ENCODE data around the gene TMEM39B. TPM values are rescaled to one million over a fixed set of nuclear protein-coding genes. Genes with fewer than 3 reads are reported as not detected.

TMEM39B gene
- total and polyA plus RNA-seq, 2 donors (not counting 1 experiment from before 2014, with no cell fraction given): 30.9 to 32.3 TPM

- ChIA-PET POLR2A (no interaction called here), CTCF (interaction anchor here (1.4 kb wide), 1 partner anchor 17 kb away, joined by 3 read pairs; the partner anchor contains the start of gene KPNA6)
- DNase-seq: no peak
- H3K27ac Mint-ChIP-seq: no peak overlapping the region
- H3K4me3 ChIP-seq (ENCODE audit: control extremely low read depth in 1 of 5, extremely low read depth in 1 of 5, insufficient read depth in 1 of 5, low read depth in 2 of 5, low read length in 4 of 5): no peak overlapping the region
- H3K9me3 Mint-ChIP-seq (ENCODE audit: insufficient read depth): no peaks in the 10 kb centered on the region
- H3K79me2 ChIP-seq (ENCODE audit: control insufficient read depth, insufficient read depth, low read length): peaks cover 10% of the 10 kb centered on the region
- no peak overlapping the region for H3K4me2 ChIP-seq (replicated peaks; ENCODE audit: low read depth, low read length, poor library complexity, severe bottlenecking)
- H3K4me3 Mint-ChIP-seq: no peak overlapping the region
- no peaks in the 10 kb centered on the region for H3K27me3 Mint-ChIP-seq
- intact Hi-C loops (cut with micrococcal nuclease): no loop called here
- no peak for ATAC-seq (ENCODE audit: low read depth)
- peaks cover 0 to 54% of the 10 kb centered on the region in 2 experiments for H3K36me3 ChIP-seq (replicated peaks in 1 of 2; ENCODE audit: control extremely low read depth in 1 of 2, control insufficient read depth in 1 of 2, extremely low read depth in 1 of 2, insufficient read depth in 2 of 2, low read length in 1 of 2)
- no peaks in the 10 kb centered on the region for H3K9me3 ChIP-seq (ENCODE audit: control extremely low read depth in 1 of 3, control insufficient read depth in 2 of 3, insufficient read depth in 1 of 3, low read length in 2 of 3)
- WGBS (ENCODE audit: insufficient coverage): 99% methylated on average over 6 of the region's 8 CpGs
- H3K4me1 Mint-ChIP-seq: no peaks in the 10 kb centered on the region
- H3K4me1 ChIP-seq (ENCODE audit: control insufficient read depth in 2 of 2, insufficient read depth in 2 of 2, low read length in 2 of 2): no peaks in the 10 kb centered on the region
- TF ChIP-seq EZH2 (IDR thresholded peaks at IDR 0.05; ENCODE audit: borderline replicate concordance, insufficient read depth, low read depth, low read length, poor library complexity, severe bottlenecking) (no peak), CTCF (IDR thresholded peaks at IDR 0.05) (no peak)
- no peaks in the 10 kb centered on the region for H3K27me3 ChIP-seq (replicated peaks in 1 of 4; ENCODE audit: control extremely low read depth in 1 of 4, control insufficient read depth in 3 of 4, insufficient read depth in 4 of 4, low read length in 3 of 4)
- no peak overlapping the region for H3K27ac ChIP-seq (ENCODE audit: low read length in 2 of 2)
- H2AFZ ChIP-seq (ENCODE audit: insufficient read depth, low read depth, low read length, poor library complexity, severe bottlenecking): no peak overlapping the region
- H4K20me1 ChIP-seq (ENCODE audit: control insufficient read depth, insufficient read depth, low read length, poor library complexity, severe bottlenecking): no peaks in the 10 kb centered on the region
- H3K9ac ChIP-seq (ENCODE audit: low read length): no peak overlapping the region
Observed at GRCh38 chr1:32091176-32091575, 18.4 kb downstream of the TMEM39B start.

GRCh38 chr1:32091591-32091990 lies 18.9 kb downstream of the TMEM39B start:
- CTCF ChIA-PET: no interaction called here
- no peak overlapping the region for H3K4me2 ChIP-seq (replicated peaks; ENCODE audit: low read depth, low read length, poor library complexity, severe bottlenecking)
- no peaks in the 10 kb centered on the region for H3K9me3 Mint-ChIP-seq (ENCODE audit: insufficient read depth)

More at GRCh38 chr1:32091591-32091990, 18.9 kb downstream of the TMEM39B start:
- no peak overlapping the region for H3K4me3 Mint-ChIP-seq
- Histone ChIP-seq H3K4me1 (ENCODE audit: control insufficient read depth in 2 of 2, insufficient read depth in 2 of 2, low read length in 2 of 2) (no peaks in the 10 kb centered on the region), H3K4me3 (ENCODE audit: control extremely low read depth in 1 of 5, extremely low read depth in 1 of 5, insufficient read depth in 1 of 5, low read depth in 2 of 5, low read length in 4 of 5) (no peak overlapping the region), H3K36me3 (replicated peaks in 1 of 2; ENCODE audit: control extremely low read depth in 1 of 2, control insufficient read depth in 1 of 2, extremely low read depth in 1 of 2, insufficient read depth in 2 of 2, low read length in 1 of 2) (peaks cover 0 to 53% of the 10 kb centered on the region in 2 experiments), H3K27ac (ENCODE audit: low read length in 2 of 2) (no peak overlapping the region), H3K9me3 (ENCODE audit: control extremely low read depth in 1 of 3, control insufficient read depth in 2 of 3, insufficient read depth in 1 of 3, low read length in 2 of 3) (no peaks in the 10 kb centered on the region), H2AFZ (ENCODE audit: insufficient read depth, low read depth, low read length, poor library complexity, severe bottlenecking) (no peak overlapping the region), H3K9ac (ENCODE audit: low read length) (no peak overlapping the region), H4K20me1 (ENCODE audit: control insufficient read depth, insufficient read depth, low read length, poor library complexity, severe bottlenecking) (no peaks in the 10 kb centered on the region), H3K79me2 (ENCODE audit: control insufficient read depth, insufficient read depth, low read length) (peaks cover 9% of the 10 kb centered on the region), H3K27me3 (replicated peaks in 1 of 4; ENCODE audit: control extremely low read depth in 1 of 4, control insufficient read depth in 3 of 4, insufficient read depth in 4 of 4, low read length in 3 of 4) (no peaks in the 10 kb centered on the region)
- H3K27me3 Mint-ChIP-seq: no peaks in the 10 kb centered on the region
- WGBS (ENCODE audit: insufficient coverage): 98% methylated on average over 15 of the region's 15 CpGs
- POLR2A ChIA-PET: no interaction called here
- TF ChIP-seq EZH2 (IDR thresholded peaks at IDR 0.05; ENCODE audit: borderline replicate concordance, insufficient read depth, low read depth, low read length, poor library complexity, severe bottlenecking) (no peak), CTCF (IDR thresholded peaks at IDR 0.05) (no peak)
- intact Hi-C loops (cut with micrococcal nuclease): no loop called here
- H3K4me1 Mint-ChIP-seq: no peaks in the 10 kb centered on the region
- no peak for ATAC-seq (ENCODE audit: low read depth)
- no peak overlapping the region for H3K27ac Mint-ChIP-seq
- no peak for DNase-seq

Data from B cell (primary cell).